ENCODE measurements around the gene LMO7. TPM values are rescaled to one million over a fixed set of nuclear protein-coding genes. Genes with fewer than 3 reads are reported as not detected.

LMO7 gene
- total and polyA plus RNA-seq, 2 of the 13 experiments (the other 11 are each of a cell fraction or from before 2014, with no cell fraction given), result 34.0 to 121 TPM

GRCh38 chr13:75636436-75637180 is 478 bp downstream of the LMO7 start (continued):
- no peak for TF ChIP-seq YY1 (IDR thresholded peaks at IDR 0.05; ENCODE audit: insufficient read depth, insufficient replicate concordance, low read depth, low read length)
- TF ChIP-seq PRDM10 (CRISPR knock-in tag; IDR thresholded peaks at IDR 0.05; ENCODE audit: low read depth), result no peak; the same call in 1 of the 2 replicates
- no peak for TF ChIP-seq ZFYVE20 (CRISPR knock-in tag; IDR thresholded peaks at IDR 0.05; ENCODE audit: borderline replicate concordance, low read depth)
- TF ChIP-seq ZFAT (CRISPR knock-in tag; conservative IDR thresholded peaks at IDR 0.05), result no peak
- TF ChIP-seq ZNF761 (CRISPR knock-in tag; conservative IDR thresholded peaks at IDR 0.05), result no peak
- peak; percentile 51; the same call in 1 of the 2 replicates for TF ChIP-seq MEIS2 (CRISPR knock-in tag; IDR thresholded peaks at IDR 0.05)
- 0 out of 2 replicates have a peak, but pooled peaks have one; percentile 5 for TF ChIP-seq SOX5 (CRISPR knock-in tag; IDR thresholded peaks at IDR 0.05; ENCODE audit: borderline replicate concordance)
- peak; percentile 65; the same call in 1 of the 2 replicates for TF ChIP-seq NFKB2 (CRISPR knock-in tag; IDR thresholded peaks at IDR 0.05; ENCODE audit: borderline replicate concordance)
- TF ChIP-seq THAP7 (CRISPR knock-in tag; IDR thresholded peaks at IDR 0.05), result no peak
- no peak for TF ChIP-seq ZSCAN9 (CRISPR knock-in tag; IDR thresholded peaks at IDR 0.05; ENCODE audit: borderline replicate concordance)
- peak; percentile 60; the same call in 1 of the 2 replicates for TF ChIP-seq KLF11 (CRISPR knock-in tag; IDR thresholded peaks at IDR 0.05)
- TF ChIP-seq RXRA (CRISPR knock-in tag; IDR thresholded peaks at IDR 0.05), result peak; percentile 67; the same call in 1 of the 2 replicates
- TF ChIP-seq DBP (CRISPR knock-in tag; IDR thresholded peaks at IDR 0.05; ENCODE audit: not compliant biosample characterization), result no peak
- peak; percentile 96 for TF ChIP-seq ZNF772 (CRISPR knock-in tag; IDR thresholded peaks at IDR 0.05)
- no peak for TF ChIP-seq ZNF557 (CRISPR knock-in tag; IDR thresholded peaks at IDR 0.05)
- TF ChIP-seq ZNF44 (CRISPR knock-in tag; IDR thresholded peaks at IDR 0.05), result no peak
- 0 out of 2 replicates have a peak, but pooled peaks have one; percentile 71 for TF ChIP-seq ZKSCAN5 (CRISPR knock-in tag; IDR thresholded peaks at IDR 0.05)
- no peak for TF ChIP-seq JDP2 (CRISPR knock-in tag; IDR thresholded peaks at IDR 0.05; ENCODE audit: borderline replicate concordance)
- TF ChIP-seq ARHGAP35 (CRISPR knock-in tag; IDR thresholded peaks at IDR 0.05; ENCODE audit: borderline replicate concordance), result no peak
- TF ChIP-seq ZNF605 (CRISPR knock-in tag; IDR thresholded peaks at IDR 0.05), result 0 out of 2 replicates have a peak, but pooled peaks have one; percentile 72
- TF ChIP-seq CENPX (CRISPR knock-in tag; IDR thresholded peaks at IDR 0.05), result no peak
- TF ChIP-seq MLLT10 (CRISPR knock-in tag; IDR thresholded peaks at IDR 0.05), result no peak
- no peak for TF ChIP-seq TEAD3 (CRISPR knock-in tag; optimal IDR thresholded peaks at IDR 0.05; ENCODE audit: borderline replicate concordance)

Measured in HepG2 (cell line).